Central memory CD4-positive, alpha-beta T cell (primary cell): Measurements from ENCODE around the gene CRYAB.
"Not testable (repeated sequence)": the region's sequence is repeated elsewhere in the genome, so short reads cannot be mapped to it uniquely, and the experiment has no call there.

Experiments
- DNase-seq: peaks from one replicate; pipeline ENCODE4 v3.0.0; 2022

Gene CRYAB

DNA sequence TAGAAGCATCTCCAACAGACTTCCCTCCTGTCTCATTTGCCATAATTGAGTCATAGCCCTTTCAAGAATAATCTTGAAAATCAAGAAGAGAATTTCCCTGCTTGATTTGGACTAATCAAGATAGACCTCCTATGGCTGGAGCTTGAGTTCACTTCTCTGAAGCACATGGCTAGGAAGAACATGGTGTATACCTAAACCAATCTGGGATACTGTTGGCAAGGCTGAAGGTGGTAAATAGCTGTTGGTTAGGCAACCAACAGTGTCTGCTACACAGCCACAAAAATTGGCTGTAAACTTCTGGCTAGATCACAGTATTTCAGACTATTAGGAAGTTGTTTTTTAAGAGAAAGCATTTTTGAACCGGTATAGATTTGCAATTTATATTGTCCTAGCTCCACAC, 4.9 kb downstream of the CRYAB start:
- no peak for DNase-seq

DNA sequence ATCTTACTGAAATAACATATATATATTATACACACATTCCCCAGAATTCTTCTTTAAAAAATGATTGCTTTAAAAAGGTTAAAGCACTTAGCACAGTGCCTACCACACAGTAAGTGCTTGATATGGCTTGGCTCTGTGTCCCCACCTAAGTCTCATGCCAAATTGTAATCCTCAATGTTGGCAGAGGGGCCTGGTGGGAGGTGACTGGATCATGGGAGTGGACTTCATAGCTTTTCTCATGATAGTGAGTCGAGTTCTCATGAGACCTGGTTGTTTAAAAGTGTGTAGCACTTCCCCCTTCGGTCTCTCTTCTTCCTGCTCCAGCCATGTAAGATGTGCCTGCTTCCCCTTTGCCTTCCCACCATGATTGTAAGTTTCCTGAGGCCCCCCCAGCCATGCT, 6.2 kb downstream of the CRYAB start:
- no peak for DNase-seq

DNA sequence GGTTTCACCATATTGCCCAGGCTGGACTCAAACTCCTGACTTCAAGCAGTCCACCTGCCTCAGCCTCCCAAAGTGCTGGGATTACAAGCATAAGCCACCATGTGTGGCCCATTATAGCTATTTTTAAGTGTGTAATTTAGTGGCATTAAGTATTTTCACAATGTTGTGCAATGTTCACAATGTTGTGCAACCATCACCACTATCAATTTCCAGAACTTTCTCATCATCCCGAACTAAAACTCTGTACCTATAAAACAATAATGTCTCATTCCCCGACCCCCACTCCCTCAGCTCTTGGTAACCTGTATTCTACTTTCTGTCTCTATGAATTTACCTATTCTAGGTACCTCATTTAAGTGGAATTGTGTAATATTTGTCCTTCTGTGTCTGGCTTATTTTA, 24.7 kb downstream of the CRYAB start:
- no peak for DNase-seq

DNA sequence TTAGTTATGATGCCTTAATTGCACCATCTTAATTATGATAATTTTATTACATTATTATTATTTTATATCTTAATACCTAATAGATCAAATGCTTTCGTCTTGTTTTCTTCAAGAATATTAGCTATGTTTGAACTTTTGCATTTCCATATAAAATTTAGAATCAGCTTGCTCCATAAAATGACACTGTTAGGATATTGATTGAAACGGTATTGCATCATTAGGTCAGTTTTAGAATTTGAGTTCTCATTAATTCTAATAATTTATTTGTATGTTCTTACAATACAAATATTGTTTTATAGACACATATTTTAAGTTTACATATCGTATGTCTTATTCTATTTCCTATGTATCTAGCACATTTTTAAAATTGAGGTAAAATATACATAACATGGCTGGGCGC, 25.5 kb downstream of the CRYAB start:
- DNase-seq, result no peak

DNA sequence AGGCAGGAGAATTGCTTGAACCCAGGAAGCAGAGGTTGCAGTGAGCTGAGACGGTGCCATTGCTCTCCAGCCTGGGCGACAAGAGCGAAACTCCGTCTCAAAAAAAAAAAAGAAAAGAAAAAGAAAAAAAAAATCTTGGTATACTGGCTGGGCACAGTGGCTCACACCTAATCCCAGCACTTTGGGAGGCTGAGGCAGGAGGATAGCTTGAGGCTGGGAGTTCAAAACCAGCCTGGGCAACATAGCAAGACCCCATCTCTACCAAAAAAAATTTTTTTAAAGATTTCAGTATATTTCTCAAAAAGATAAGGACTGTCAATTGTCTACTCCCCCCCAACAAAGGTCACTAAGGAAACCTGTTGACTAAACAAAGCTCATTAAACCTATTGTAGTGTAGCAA, 26.5 kb downstream of the CRYAB start:
- DNase-seq, result not testable (repeated sequence)

DNA sequence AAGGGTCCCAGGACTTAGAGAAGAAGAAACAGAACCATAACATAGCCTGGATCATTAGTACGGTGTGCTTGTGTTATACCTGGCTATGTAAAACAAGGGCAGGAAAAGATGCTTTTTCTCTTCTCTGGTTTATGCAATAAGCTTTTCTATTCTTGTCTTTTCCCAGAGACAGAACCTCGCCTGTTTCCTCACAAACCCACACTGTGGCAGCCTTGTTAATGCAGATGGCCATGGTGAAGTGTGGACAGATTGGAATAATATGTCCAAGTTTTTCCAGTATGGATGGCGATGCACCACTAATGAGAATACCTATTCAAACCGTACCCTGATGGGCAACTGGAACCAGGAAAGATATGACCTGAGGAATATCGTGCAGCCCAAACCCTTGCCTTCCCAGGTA, 29.4 kb downstream of the CRYAB start:
- no peak for DNase-seq

DNA sequence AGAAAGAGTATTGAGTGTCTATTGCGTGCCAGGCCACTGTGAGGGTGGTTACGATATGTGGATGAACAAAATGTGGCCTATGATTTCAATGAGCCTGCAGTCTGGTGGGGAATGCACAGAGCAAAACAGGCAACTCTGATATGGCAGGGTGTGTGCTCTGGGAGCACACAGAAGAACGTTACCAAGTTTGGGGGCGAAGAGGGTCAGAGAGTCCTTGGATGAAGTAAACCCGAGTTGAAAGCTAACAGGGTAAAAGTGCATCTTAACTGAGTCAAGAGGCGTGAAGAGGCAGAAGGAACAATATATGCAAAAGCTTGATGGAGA, 32.0 kb downstream of the CRYAB start:
- no peak for DNase-seq

DNA sequence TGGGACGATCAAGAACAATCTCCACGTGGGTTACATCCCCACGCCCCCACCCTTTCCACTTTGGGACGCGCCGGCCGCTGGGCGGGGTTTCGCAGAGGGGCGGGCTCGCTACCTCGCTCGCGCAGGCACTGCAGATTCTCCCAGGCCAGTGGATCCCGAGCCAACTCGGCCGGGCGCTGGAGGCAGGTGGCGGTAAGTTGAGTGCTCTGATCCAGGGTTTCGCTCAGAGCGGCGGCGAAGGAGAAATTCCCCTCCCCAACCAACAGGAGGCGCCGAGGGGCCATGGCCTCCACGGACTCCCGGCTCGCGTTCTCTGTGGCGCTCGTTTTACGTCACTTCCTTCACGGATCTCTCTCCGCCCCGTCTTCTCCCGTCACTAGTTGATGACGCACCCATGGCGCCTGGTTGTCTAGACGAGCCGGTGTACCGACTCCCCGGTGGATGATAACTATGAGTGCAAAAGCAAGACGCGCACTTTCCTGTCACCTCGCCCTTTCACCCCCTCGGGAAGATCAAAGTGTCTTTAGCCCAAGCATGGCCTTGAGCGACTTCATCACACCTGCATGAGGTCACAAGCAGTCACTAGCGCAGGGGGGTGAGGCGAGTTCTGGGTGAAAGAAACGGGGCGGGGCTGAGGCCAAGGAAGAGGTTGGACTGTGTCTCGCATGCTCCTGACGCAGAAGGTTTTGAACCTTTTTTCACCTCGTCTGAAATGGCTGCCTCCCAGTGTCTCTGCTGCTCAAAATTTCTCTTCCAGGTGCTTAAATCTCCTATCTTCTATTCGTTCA, 32.5 kb downstream of the CRYAB start, which contains the start of the genes CFAP68 and FDXACB1:
Gene CFAP68 (plus strand): TSS at position 693 of the 788 bp plus-strand sequence. CDS start 20 bp downstream, at position 713.
Gene FDXACB1 (minus strand): TSS at position 317 of the 788 bp plus-strand sequence. CDS start 33 bp downstream, at position 284.
- DNase-seq, result peak; percentile 98

DNA sequence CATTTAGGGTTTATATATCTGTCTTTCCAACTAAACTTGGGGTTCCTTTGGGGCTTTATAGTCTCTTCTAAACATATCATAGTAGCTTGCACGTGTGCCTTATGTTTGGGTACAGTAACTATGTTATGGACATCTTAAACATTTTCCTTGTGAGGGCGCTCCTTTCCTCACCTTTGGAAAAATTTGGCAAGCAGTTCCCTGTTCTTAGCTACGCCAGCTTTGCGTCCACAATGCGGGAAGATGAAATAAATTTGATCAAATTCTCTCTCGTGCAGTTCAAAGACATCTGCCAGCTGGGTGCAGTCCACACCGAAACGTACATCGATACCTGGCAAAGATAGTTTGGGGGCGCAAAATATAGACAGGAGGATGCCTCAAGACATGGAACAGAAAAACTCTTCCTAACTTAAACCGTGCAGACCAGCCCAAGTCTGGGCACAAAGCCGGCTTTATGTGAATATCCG, 33.2 kb downstream of the CRYAB start:
- DNase-seq, result no peak

DNA sequence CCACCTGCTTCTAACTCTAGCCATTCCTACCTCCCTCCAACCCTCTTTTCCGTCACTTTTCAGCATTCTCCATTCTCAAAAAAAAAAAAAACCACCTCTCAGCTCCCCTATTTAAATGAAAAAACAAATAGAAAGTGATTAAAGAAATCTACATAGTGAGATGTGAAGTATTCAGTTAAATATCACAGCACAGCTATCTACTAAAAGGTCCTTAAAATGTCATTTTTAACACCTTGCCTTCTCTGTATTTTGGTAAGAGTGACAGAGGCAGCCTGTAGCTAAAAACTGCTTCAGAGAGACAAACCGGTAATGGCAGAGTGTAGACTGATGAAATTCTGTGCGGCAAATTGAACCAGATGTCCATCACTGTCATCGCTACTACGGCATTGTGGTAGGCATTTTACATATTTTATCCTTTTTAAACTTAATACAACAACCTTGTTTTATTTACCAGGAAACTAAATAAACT, 39.8 kb downstream of the CRYAB start:
- DNase-seq, result no peak

DNA sequence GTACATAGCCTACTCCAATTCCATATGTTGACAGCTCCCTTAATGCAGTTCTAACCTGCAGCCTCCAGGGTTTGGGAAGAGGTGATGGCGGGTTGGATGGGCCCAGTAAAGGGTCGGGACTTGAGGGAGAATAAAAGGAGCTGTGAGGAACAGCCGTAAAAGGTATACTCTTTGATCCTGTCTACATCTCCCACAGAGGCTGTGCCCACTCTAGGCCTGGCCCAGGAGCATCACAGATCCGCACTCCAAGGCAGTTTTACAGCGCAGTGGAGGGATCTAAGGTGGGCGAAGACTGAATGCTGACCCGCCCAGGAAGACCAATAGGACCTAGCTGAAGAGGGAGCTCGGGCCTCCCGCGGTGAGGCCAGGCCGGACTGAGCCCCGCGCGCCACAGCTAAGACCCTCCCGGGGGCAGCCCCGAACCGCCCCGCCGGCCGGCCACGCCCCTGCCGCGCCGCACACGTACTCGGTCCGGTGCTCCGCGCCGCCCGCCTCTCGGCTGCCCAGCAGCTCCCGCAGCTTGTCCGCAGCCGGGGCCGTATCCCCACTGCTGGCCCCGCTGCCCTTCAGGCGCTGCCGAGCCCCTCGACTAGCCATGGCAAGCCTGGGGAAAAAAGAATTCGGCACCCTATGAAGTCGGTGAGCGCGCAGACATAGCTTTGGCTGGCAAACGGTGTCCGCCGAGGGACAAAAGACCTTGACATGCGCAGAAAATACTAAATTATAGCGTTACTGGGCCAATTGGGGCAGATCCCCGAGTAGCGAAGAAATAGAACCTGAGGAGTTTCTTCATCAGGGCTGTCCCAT, 40.5 kb downstream of the CRYAB start, which contains the start of gene ALG9:
Gene ALG9 (minus strand): TSS at position 696 of the 807 bp plus-strand sequence. CDS start 99 bp downstream, at position 597.
- DNase-seq, result peak; percentile 84

DNA sequence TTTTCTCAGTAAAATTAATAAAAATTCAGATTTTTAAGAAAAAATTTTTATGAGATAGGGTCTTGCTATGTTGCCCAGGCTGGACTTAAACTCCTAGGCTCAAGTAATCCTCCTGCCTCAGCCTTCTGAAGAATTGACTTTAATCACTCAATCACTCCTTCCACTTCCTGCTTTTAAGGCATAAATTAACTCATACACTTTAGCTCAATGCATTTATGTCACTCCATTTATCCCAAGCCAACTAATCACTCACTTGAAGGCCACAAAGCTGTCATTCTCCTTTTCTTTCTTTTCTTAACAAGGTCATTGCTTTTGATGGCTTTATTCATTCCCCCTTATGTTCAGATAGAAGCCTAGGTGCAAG, 41.1 kb downstream of the CRYAB start:
- no peak for DNase-seq

DNA sequence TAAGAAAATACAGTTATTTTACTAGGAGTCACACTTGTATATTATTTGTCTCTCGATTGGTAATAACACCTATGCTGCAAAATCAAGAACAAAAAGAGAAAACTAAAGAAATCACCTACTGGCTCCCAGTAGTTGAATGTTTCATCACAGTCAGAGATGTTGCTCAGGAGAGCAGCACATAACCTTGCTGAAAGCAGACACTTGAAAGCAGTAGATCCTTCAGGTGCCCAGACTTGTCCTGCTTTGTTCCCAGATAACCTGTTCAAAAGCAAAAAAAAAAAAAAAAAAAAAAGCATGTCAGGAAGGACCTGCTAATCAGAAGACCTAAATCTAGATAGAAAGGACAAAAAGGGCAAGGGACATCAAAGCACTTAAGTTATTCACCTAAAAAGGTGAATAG, 41.5 kb downstream of the CRYAB start:
- no peak for DNase-seq

DNA sequence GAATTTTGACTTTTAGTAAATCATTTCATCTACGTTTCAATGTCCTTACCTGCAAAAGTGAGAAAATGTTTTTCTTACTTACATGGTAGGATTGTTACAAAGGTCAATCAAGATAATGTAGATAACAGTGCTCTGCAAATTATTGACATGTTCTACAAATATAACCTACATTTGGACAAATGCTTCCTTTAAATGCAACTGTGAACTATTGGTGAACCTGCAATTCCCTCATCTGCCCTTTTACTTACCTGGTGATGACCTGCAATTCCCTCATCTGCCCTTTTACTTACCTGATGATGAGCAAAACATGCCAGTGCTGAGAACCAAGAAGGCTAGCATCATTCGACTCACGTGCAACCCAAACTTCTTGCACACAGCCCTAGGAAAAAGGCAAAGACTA, 51.3 kb downstream of the CRYAB start:
- DNase-seq, result no peak
